NCI-H146 (cell line): ENCODE data around the gene CCL26.

Experiments
- DNase-seq: peaks from one replicate; lab custom pipeline; 2025; lab: John Stamatoyannopoulos, UW

Gene CCL26

GRCh38 chr7:75772081-75773077 is at the start of gene CCL26:
CCL26 (minus strand) TSS chr7:75772211; CDS start chr7:75772176, 35 bp downstream.
- no peak for DNase-seq

GRCh38 chr7:75820688-75821087 is 48.7 kb upstream of the CCL26 start:
- no peak for DNase-seq

GRCh38 chr7:75819711-75820110 is 47.7 kb upstream of the CCL26 start:
- no peak for DNase-seq

GRCh38 chr7:75818472-75818871 is 46.5 kb upstream of the CCL26 start:
- no peak for DNase-seq

- DNase-seq: no peak
Observed at GRCh38 chr7:75817116-75817515, 45.1 kb upstream of the CCL26 start.

- DNase-seq: peak; percentile 21
Observed at GRCh38 chr7:75815418-75816064, 43.5 kb upstream of the CCL26 start.

GRCh38 chr7:75814407-75814947 is 42.5 kb upstream of the CCL26 start:
- no peak for DNase-seq

- DNase-seq: no peak
Observed at GRCh38 chr7:75813781-75814236, 41.8 kb upstream of the CCL26 start, which contains the start of gene CCL24. CCL24 (minus strand) TSS chr7:75813806; CDS start chr7:75813715, 91 bp downstream.

- no peak for DNase-seq
Observed at GRCh38 chr7:75813084-75813483, 41.1 kb upstream of the CCL26 start.

GRCh38 chr7:75811894-75812678 is 40.1 kb upstream of the CCL26 start:
- DNase-seq: no peak

- DNase-seq: no peak
Observed at GRCh38 chr7:75809396-75809795, 37.4 kb upstream of the CCL26 start.

- DNase-seq: no peak
Observed at GRCh38 chr7:75808106-75808505, 36.1 kb upstream of the CCL26 start.

- no peak for DNase-seq
Observed at GRCh38 chr7:75807452-75807851, 35.4 kb upstream of the CCL26 start.

GRCh38 chr7:75806560-75807307 is 34.7 kb upstream of the CCL26 start:
- no peak for DNase-seq

- no peak for DNase-seq
Observed at GRCh38 chr7:75804705-75805104, 32.7 kb upstream of the CCL26 start.

- no peak for DNase-seq
Observed at GRCh38 chr7:75804004-75804403, 32.0 kb upstream of the CCL26 start.

GRCh38 chr7:75802552-75802821 is 30.5 kb upstream of the CCL26 start:
- DNase-seq: no peak

- DNase-seq: no peak
Observed at GRCh38 chr7:75798770-75799169, 26.8 kb upstream of the CCL26 start.

GRCh38 chr7:75796420-75796819 is 24.4 kb upstream of the CCL26 start:
- DNase-seq: no peak

- no peak for DNase-seq
Observed at GRCh38 chr7:75795831-75796285, 23.8 kb upstream of the CCL26 start.

GRCh38 chr7:75793676-75794075 is 21.7 kb upstream of the CCL26 start:
- no peak for DNase-seq
